ENCODE results near the gene C1QTNF9. TPM values are rescaled to one million over a fixed set of nuclear protein-coding genes. Genes with fewer than 3 reads are reported as not detected.
A peak's percentile ranks its signal among the peaks of the same experiment; 100 is the strongest.

C1QTNF9 gene
- total and polyA plus RNA-seq, 2 experiments from 2014 or later: not detected

- no peaks in the 10 kb centered on the region for H3K36me3 ChIP-seq (replicated peaks; ENCODE audit: insufficient read depth, low read depth)
- H2AFZ ChIP-seq: no peak overlapping the region
- no peaks in the 10 kb centered on the region for H3K9me3 ChIP-seq (ENCODE audit: low read depth)
- H3K79me2 ChIP-seq: no peaks in the 10 kb centered on the region
- H4K20me1 ChIP-seq (ENCODE audit: insufficient read depth, poor library complexity, severe bottlenecking): no peaks in the 10 kb centered on the region
- DNase-seq (ENCODE audit: low spot score): peak; percentile 46
- H3K27ac ChIP-seq: peak overlapping the region; percentile 21
- peaks cover 28% of the 10 kb centered on the region for H3K4me1 ChIP-seq (ENCODE audit: insufficient read depth)
- H3K4me2 ChIP-seq: peak overlapping the region; percentile 65
- H3K4me3 ChIP-seq: no peak overlapping the region
- TF ChIP-seq, protein P1, sequence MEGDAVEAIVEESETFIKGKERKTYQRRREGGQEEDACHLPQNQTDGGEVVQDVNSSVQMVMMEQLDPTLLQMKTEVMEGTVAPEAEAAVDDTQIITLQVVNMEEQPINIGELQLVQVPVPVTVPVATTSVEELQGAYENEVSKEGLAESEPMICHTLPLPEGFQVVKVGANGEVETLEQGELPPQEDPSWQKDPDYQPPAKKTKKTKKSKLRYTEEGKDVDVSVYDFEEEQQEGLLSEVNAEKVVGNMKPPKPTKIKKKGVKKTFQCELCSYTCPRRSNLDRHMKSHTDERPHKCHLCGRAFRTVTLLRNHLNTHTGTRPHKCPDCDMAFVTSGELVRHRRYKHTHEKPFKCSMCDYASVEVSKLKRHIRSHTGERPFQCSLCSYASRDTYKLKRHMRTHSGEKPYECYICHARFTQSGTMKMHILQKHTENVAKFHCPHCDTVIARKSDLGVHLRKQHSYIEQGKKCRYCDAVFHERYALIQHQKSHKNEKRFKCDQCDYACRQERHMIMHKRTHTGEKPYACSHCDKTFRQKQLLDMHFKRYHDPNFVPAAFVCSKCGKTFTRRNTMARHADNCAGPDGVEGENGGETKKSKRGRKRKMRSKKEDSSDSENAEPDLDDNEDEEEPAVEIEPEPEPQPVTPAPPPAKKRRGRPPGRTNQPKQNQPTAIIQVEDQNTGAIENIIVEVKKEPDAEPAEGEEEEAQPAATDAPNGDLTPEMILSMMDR (IDR thresholded peaks at IDR 0.05; ENCODE audit: poor library complexity): peak; percentile 19
- TF ChIP-seq EZH2phosphoT487 (IDR thresholded peaks at IDR 0.05; ENCODE audit: low read depth, severe bottlenecking, unreplicated experiment): no peak
- no peak for TF ChIP-seq EZH2 (IDR thresholded peaks at IDR 0.05; ENCODE audit: borderline replicate concordance)
- H3K27me3 ChIP-seq: no peaks in the 10 kb centered on the region
- 19% methylated on average over 10 of the region's 10 CpGs for WGBS (ENCODE audit: low lambda C conversion rate, missing lambda C conversion rate)
- no peaks in the 10 kb centered on the region for H3K9me2 ChIP-seq (replicated peaks; ENCODE audit: insufficient read depth)
Observed at GRCh38 chr13:24270639-24271141, 38.7 kb upstream of the C1QTNF9 start.

GRCh38 chr13:24271231-24271600, 38.2 kb upstream of the C1QTNF9 start:
- no peaks in the 10 kb centered on the region for H3K79me2 ChIP-seq
- no peaks in the 10 kb centered on the region for H3K27me3 ChIP-seq
- no peak overlapping the region for H3K4me3 ChIP-seq
- no peak overlapping the region for H2AFZ ChIP-seq
- 56% methylated on average over 1 of the region's 1 CpG for WGBS (ENCODE audit: low lambda C conversion rate, missing lambda C conversion rate)
- H4K20me1 ChIP-seq (ENCODE audit: insufficient read depth, poor library complexity, severe bottlenecking): no peaks in the 10 kb centered on the region
- H3K9me3 ChIP-seq (ENCODE audit: low read depth): no peaks in the 10 kb centered on the region
- DNase-seq (ENCODE audit: low spot score): no peak
- H3K36me3 ChIP-seq (replicated peaks; ENCODE audit: insufficient read depth, low read depth): no peaks in the 10 kb centered on the region
- H3K4me2 ChIP-seq: peak overlapping the region; percentile 65
- no peak for TF ChIP-seq EZH2phosphoT487 (IDR thresholded peaks at IDR 0.05; ENCODE audit: low read depth, severe bottlenecking, unreplicated experiment)
- TF ChIP-seq EZH2 (IDR thresholded peaks at IDR 0.05; ENCODE audit: borderline replicate concordance): no peak
- TF ChIP-seq, protein P1 (IDR thresholded peaks at IDR 0.05; ENCODE audit: poor library complexity): no peak
- peak overlapping the region; percentile 21 for H3K27ac ChIP-seq
- H3K9me2 ChIP-seq (replicated peaks; ENCODE audit: insufficient read depth): no peaks in the 10 kb centered on the region
- peaks cover 28% of the 10 kb centered on the region for H3K4me1 ChIP-seq (ENCODE audit: insufficient read depth)

DNA sequence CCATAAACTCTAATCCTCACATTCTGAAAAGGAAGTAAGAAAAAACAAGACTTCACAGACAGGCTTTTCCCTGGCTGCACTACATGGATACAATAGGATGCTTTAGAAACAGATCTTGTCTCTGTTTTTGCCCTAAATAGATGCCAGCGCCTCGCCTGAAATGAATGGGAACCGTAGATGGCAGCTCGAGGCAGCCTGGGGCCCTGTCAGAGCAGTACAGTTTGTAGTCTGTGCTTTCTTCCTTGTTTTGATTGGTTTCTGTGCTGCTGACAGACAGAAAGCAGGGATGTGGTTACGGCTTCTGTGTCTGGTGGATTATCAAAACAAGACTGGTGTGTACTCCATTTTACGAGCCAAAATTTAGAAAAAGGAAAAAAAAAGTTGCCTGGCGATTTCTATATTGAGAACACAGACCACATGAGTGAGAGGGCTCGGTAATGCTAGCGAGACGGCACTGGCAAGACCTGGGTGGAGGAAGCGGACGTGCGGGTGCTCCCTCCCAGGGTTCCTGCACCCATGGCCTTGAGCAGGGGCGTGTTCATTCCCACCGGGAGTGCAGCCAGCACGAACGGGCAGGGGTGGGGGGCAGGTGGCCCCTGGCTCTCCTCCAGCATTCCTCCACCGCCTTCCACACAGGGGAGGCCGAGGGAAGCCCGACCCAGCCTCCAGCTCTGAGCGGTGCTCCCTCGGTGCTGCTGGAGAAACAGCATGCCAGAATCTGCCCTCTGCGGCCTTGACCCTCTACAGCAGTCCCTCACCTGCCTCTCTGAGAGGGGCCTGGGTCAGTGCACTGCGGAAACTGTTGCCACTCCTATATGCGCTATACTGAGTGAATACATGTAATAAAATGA, 37.6 kb upstream of the C1QTNF9 start:
- Histone ChIP-seq H3K27me3 (no peaks in the 10 kb centered on the region), H3K4me2 (peak overlapping the region; percentile 65), H3K9me3 (ENCODE audit: low read depth) (no peaks in the 10 kb centered on the region), H3K4me1 (ENCODE audit: insufficient read depth) (peaks cover 28% of the 10 kb centered on the region), H3K4me3 (no peak overlapping the region), H3K27ac (peak overlapping the region; percentile 21), H3K36me3 (replicated peaks; ENCODE audit: insufficient read depth, low read depth) (no peaks in the 10 kb centered on the region), H2AFZ (peak overlapping the region; percentile 4), H3K9me2 (replicated peaks; ENCODE audit: insufficient read depth) (no peaks in the 10 kb centered on the region), H3K79me2 (no peaks in the 10 kb centered on the region), H4K20me1 (ENCODE audit: insufficient read depth, poor library complexity, severe bottlenecking) (no peaks in the 10 kb centered on the region)
- peak; percentile 44 for DNase-seq (ENCODE audit: low spot score)
- WGBS (ENCODE audit: low lambda C conversion rate, missing lambda C conversion rate): 38% methylated on average over 24 of the region's 25 CpGs
- no peak for TF ChIP-seq EZH2phosphoT487 (IDR thresholded peaks at IDR 0.05; ENCODE audit: low read depth, severe bottlenecking, unreplicated experiment)
- TF ChIP-seq, protein P1 (IDR thresholded peaks at IDR 0.05; ENCODE audit: poor library complexity): no peak
- no peak for TF ChIP-seq EZH2 (IDR thresholded peaks at IDR 0.05; ENCODE audit: borderline replicate concordance)
